ENCODE results near the gene SLX4.
"Not testable (repeated sequence)": the region's sequence is repeated elsewhere in the genome, so short reads cannot be mapped to it uniquely, and the experiment has no call there.

SLX4 gene

GRCh38 chr16:3611146-3611975 lies at the start of gene SLX4:
SLX4 (minus strand) TSS chr16:3611606; CDS start chr16:3608964, 2,642 bp downstream.
- TF ChIP-seq, protein P1, sequence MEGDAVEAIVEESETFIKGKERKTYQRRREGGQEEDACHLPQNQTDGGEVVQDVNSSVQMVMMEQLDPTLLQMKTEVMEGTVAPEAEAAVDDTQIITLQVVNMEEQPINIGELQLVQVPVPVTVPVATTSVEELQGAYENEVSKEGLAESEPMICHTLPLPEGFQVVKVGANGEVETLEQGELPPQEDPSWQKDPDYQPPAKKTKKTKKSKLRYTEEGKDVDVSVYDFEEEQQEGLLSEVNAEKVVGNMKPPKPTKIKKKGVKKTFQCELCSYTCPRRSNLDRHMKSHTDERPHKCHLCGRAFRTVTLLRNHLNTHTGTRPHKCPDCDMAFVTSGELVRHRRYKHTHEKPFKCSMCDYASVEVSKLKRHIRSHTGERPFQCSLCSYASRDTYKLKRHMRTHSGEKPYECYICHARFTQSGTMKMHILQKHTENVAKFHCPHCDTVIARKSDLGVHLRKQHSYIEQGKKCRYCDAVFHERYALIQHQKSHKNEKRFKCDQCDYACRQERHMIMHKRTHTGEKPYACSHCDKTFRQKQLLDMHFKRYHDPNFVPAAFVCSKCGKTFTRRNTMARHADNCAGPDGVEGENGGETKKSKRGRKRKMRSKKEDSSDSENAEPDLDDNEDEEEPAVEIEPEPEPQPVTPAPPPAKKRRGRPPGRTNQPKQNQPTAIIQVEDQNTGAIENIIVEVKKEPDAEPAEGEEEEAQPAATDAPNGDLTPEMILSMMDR (IDR thresholded peaks at IDR 0.05; ENCODE audit: low read depth, low read length): no peak
- H3K4me3 ChIP-seq (ENCODE audit: low read depth, low read length): peak within 1 kb of the TSS; percentile 90
- DNase-seq (ENCODE audit: low read depth, low spot score): peak; percentile 85
- in situ Hi-C loops (cut with HindIII; ENCODE audit: low sequenced_read_pairs): no loop called here

DNA sequence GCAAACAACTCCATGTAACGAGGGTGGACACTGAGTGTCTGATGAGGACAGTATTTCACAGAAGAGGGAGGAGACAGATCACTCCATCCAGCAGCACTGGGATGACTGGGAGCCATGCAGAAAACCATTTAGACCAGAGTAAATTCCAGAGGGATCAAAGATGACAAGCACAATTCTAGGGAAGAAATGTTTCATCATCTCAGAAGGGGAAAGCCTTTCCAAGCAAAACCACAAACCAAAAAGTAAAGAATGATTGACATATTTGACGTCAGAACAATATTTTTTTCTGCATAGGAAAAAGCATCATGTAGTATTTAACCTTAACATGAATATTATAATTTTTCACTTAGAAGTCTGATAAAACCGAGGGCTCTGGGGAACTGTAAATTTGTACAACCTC lies 47.8 kb upstream of the SLX4 start:
- no peak for DNase-seq (ENCODE audit: low read depth, low spot score)
- TF ChIP-seq, protein P1 (IDR thresholded peaks at IDR 0.05; ENCODE audit: low read depth, low read length): no peak
- in situ Hi-C loops (cut with HindIII; ENCODE audit: low sequenced_read_pairs): no loop called here
- H3K4me3 ChIP-seq (ENCODE audit: low read depth, low read length): no peak overlapping the region

DNA sequence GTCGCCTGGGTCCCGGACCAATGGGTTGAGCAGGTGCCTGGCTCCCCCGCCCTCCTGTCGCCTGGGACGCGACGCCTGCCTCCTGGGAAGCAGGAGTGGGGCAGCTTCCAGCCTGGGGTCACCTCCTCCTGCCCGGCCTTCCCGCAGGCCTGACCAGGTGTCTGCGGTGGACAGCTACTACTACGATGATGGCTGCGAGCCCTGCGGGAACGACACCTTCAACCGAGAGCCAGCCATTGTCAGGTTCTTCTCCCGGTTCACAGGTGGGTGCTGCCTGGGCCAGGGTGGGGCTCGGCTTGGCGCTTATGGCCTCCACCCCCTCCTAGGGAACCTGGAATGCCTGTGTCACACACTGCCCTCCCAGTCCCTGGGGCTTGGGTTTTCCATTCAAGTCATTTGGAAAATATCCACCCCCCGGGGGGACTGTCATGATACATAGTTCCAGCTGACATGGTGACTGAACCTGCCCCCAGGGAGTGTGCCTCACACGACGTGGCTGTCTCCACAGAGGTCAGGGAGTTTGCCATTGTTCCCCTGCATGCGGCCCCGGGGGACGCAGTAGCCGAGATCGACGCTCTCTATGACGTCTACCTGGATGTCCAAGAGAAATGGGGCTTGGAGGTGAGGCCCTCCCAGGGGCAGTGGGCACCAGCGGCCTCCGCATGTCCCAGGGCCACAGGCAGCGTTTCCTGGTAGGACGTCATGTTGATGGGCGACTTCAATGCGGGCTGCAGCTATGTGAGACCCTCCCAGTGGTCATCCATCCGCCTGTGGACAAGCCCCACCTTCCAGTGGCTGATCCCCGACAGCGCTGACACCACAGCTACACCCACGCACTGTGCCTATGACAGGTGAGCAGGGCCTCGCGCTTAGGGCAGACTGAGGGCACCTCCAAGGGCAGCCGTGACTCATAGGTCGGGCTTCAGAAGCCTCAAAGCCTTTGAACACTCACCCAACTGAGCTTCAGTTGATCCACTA lies 45.4 kb upstream of the SLX4 start:
- in situ Hi-C loops (cut with HindIII; ENCODE audit: low sequenced_read_pairs): no loop called here
- TF ChIP-seq, protein P1 (IDR thresholded peaks at IDR 0.05; ENCODE audit: low read depth, low read length): no peak
- no peak for DNase-seq (ENCODE audit: low read depth, low spot score)
- H3K4me3 ChIP-seq (ENCODE audit: low read depth, low read length): no peak overlapping the region

DNA sequence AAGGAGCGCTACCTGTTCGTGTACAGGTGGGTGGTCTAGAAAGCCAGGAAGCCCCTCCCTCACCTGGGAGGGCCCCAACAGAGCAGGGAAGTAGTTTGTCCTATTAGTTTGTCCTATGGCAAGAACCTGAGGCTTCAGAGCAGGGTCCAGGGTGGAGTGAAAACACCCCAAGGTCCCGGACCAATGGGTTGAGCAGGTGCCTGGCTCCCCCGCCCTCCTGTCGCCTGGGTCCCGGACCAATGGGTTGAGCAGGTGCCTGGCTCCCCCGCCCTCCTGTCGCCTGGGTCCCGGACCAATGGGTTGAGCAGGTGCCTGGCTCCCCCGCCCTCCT lies 44.7 kb upstream of the SLX4 start:
- DNase-seq (ENCODE audit: low read depth, low spot score); H3K4me3 ChIP-seq (ENCODE audit: low read depth, low read length); in situ Hi-C loops (cut with HindIII; ENCODE audit: low sequenced_read_pairs): not testable (repeated sequence)

GRCh38 chr16:3655396-3656159 lies 44.2 kb upstream of the SLX4 start:
- no peak for DNase-seq (ENCODE audit: low read depth, low spot score)
- no peak overlapping the region for H3K4me3 ChIP-seq (ENCODE audit: low read depth, low read length)
- TF ChIP-seq, protein P1 (IDR thresholded peaks at IDR 0.05; ENCODE audit: low read depth, low read length): no peak
- in situ Hi-C loops (cut with HindIII; ENCODE audit: low sequenced_read_pairs): no loop called here

GRCh38 chr16:3655030-3655395 lies 43.6 kb upstream of the SLX4 start:
- DNase-seq (ENCODE audit: low read depth, low spot score): no peak
- H3K4me3 ChIP-seq (ENCODE audit: low read depth, low read length): no peak overlapping the region
- TF ChIP-seq, protein P1 (IDR thresholded peaks at IDR 0.05; ENCODE audit: low read depth, low read length): no peak
- in situ Hi-C loops (cut with HindIII; ENCODE audit: low sequenced_read_pairs): no loop called here

Measured in astrocyte of the spinal cord (primary cell).